Astrocyte (in vitro differentiated cells and primary cell): Measurements from ENCODE around the gene EML5.

ENCODE experiments used
- CTCF ChIP-seq: IDR thresholded peaks from 2 replicates; pipeline ENCODE4 v1.5.1; 2011; ENCODE audit warnings: low read depth, mild to moderate bottlenecking, inconsistent platforms, low read length, moderate library complexity; ENCODE audit not compliant: insufficient read depth
- EZH2 ChIP-seq: IDR thresholded peaks from 2 replicates; pipeline ENCODE4 v1.6.1; 2012; ENCODE audit warnings: mild to moderate bottlenecking, low read length, inconsistent platforms; ENCODE audit not compliant: insufficient read depth

GRCh38 chr14:88821888-88822287 is 29.1 kb upstream of the EML5 start:
- no peak for TF ChIP-seq CTCF
- TF ChIP-seq EZH2 = no peak
